GM12874 (cell line): ENCODE measurements around the gene LRRC4C.

ENCODE experiments used
- CTCF ChIP-seq: IDR thresholded peaks from 2 replicates; pipeline ENCODE4 v1.5.1; 2011; ENCODE audit warnings: low read depth, mild to moderate bottlenecking, control low read depth, low read length, moderate library complexity; ENCODE audit not compliant: insufficient read depth

Gene LRRC4C

GRCh38 chr11:40877981-40878380 is 581.5 kb downstream of the LRRC4C start:
- TF ChIP-seq CTCF: no peak

- no peak for TF ChIP-seq CTCF
Observed at GRCh38 chr11:40877256-40877655, 582.2 kb downstream of the LRRC4C start.

GRCh38 chr11:40867991-40868632 is 591.3 kb downstream of the LRRC4C start:
- no peak for TF ChIP-seq CTCF

GRCh38 chr11:40842750-40843339 is 616.6 kb downstream of the LRRC4C start:
- no peak for TF ChIP-seq CTCF

GRCh38 chr11:40841231-40841630 is 618.2 kb downstream of the LRRC4C start:
- no peak for TF ChIP-seq CTCF

GRCh38 chr11:40838181-40838683 is 621.2 kb downstream of the LRRC4C start:
- TF ChIP-seq CTCF: no peak

GRCh38 chr11:40827116-40827515 is 632.3 kb downstream of the LRRC4C start:
- no peak for TF ChIP-seq CTCF
